ENCODE results near the gene METTL6. TPM values are rescaled to one million over a fixed set of nuclear protein-coding genes. Genes with fewer than 3 reads are reported as not detected.
A peak's percentile ranks its signal among the peaks of the same experiment; 100 is the strongest.
"Not testable (repeated sequence)": the region's sequence is repeated elsewhere in the genome, so short reads cannot be mapped to it uniquely, and the experiment has no call there.

Gene METTL6
- 32.8 TPM for polyA plus RNA-seq (ENCODE audit: insufficient read length)
- long read RNA-seq, donor 1, full-length matches to known transcripts = 2 of 2 reads
- long read RNA-seq, donor 1, partial matches to known transcripts = 0 of 2 reads
- long read RNA-seq, donor 1, other reads (novel, unspliced or antisense) = 0 of 2 reads
- long read RNA-seq, donor 2, partial matches to known transcripts = 0 of 3 reads
- long read RNA-seq, donor 2, other reads (novel, unspliced or antisense) = 0 of 3 reads
- long read RNA-seq, donor 3, partial matches to known transcripts = 0 of 3 reads
- long read RNA-seq, donor 3, other reads (novel, unspliced or antisense) = 0 of 3 reads
- long read RNA-seq, donor 4 = 0 reads
- long read RNA-seq, donor 5, full-length matches to known transcripts = 9 of 9 reads
- long read RNA-seq, donor 5, partial matches to known transcripts = 0 of 9 reads
- long read RNA-seq, donor 5, other reads (novel, unspliced or antisense) = 0 of 9 reads
- long read RNA-seq, donor 6, partial matches to known transcripts = 0 of 6 reads
- long read RNA-seq, donor 6, other reads (novel, unspliced or antisense) = 0 of 6 reads
- long read RNA-seq, donor 7, partial matches to known transcripts = 0 of 1 reads
- long read RNA-seq, donor 7, other reads (novel, unspliced or antisense) = 0 of 1 reads
- long read RNA-seq, donor 8, full-length matches to known transcripts = 1 of 1 reads
- long read RNA-seq, donor 8, partial matches to known transcripts = 0 of 1 reads
- long read RNA-seq, donor 8, other reads (novel, unspliced or antisense) = 0 of 1 reads

- peak; percentile 83 for DNase-seq
Observed at GRCh38 chr3:15427182-15427880, at the start of gene METTL6, which contains the start of gene EAF1. METTL6 (minus strand) TSS chr3:15427544; CDS start chr3:15426511, 1,033 bp downstream. EAF1 (plus strand) TSS chr3:15427598; CDS start chr3:15427780, 182 bp downstream.

DNA sequence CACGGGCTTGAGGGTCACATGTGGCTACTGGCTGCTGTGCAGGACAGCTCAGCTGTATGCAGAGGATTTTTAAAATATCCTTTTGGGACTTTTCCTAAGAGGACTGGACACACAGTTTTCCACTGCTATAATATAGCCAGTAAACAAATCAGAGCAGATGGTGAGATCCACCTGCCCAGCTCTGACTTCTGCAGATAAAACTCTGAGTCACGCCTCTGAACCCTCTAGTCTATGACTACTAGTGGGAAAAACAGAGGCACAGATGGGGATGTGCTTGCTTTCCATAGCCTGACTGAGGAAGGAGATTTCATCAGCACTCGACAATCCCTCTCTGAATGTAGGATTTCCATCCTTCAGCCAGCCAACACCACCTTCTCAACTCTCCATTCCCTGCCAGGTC is 49.0 kb upstream of the METTL6 start:
- no peak for DNase-seq

- no peak for DNase-seq
Observed at GRCh38 chr3:15475161-15475560, 47.8 kb upstream of the METTL6 start.

- no peak for DNase-seq
Observed at GRCh38 chr3:15471861-15472260, 44.5 kb upstream of the METTL6 start.

- no peak for DNase-seq
Observed at GRCh38 chr3:15470849-15471248, 43.5 kb upstream of the METTL6 start.

- no peak for DNase-seq
Observed at GRCh38 chr3:15470261-15470660, 42.9 kb upstream of the METTL6 start.

DNA sequence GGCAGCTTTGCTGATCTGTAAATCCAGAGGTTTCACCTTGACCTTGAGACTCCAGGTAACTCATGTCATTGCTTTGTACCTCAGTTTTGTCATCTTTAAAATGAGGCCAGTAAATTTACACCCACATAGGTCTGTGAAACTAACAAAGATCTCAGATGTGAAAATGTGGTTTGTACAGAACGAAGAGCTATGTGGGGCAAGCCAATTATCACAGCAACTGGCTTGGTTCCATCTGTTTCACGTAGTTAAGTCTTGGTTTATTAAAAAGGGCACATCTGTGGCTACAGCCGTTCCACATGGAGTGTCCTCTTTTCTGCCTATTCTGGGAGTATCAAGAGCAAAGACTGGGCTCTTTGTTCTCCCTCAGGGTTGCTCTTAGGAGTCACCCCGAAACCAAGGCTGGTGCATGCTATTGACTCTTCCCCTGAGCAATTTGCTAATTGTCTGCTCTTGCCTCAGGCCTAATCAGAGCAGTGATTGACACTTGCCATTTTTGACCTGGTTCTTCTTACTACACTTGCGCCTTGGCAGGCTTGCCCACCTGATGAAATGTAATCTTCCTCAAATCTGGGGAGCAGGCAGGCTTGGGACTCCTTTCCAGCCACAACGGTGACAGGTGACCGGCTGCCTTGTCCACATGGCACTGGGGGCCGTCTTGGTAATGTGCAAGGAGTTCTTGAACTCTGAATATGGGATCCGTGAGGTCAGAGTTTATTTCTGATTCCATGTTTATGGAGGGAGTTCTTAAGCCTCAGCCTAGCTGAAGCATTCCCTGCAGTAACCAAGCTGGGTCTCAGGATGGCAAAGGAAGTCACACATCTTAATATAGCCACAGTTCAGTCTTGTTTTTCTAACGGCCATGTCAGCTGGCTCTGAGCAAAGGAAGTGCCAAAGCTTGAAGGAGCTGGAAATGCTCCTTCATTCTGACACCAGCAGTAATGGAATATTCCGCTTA is 40.2 kb upstream of the METTL6 start:
- DNase-seq = no peak

GRCh38 chr3:15465876-15466585 is 38.7 kb upstream of the METTL6 start:
- DNase-seq = no peak

DNA sequence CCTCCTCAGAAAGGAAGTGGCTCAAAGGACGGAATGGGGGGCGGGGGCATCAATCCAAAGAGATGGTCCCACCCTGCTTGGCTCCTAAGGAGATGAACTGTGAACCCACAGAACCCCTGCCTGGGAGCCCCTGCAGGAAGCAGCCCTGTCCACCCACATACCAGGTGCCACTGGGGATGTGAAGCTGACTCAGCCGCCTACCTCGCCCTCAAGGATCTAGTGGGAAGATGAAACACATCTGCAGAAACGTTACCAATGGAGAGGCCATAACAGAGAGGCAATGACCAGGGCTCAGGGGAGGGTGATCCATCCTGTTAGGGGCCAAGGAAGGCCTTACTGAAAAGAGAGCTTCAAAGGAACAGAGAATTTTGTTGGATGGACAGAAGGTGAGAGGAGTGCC is 35.1 kb upstream of the METTL6 start:
- DNase-seq = no peak

DNA sequence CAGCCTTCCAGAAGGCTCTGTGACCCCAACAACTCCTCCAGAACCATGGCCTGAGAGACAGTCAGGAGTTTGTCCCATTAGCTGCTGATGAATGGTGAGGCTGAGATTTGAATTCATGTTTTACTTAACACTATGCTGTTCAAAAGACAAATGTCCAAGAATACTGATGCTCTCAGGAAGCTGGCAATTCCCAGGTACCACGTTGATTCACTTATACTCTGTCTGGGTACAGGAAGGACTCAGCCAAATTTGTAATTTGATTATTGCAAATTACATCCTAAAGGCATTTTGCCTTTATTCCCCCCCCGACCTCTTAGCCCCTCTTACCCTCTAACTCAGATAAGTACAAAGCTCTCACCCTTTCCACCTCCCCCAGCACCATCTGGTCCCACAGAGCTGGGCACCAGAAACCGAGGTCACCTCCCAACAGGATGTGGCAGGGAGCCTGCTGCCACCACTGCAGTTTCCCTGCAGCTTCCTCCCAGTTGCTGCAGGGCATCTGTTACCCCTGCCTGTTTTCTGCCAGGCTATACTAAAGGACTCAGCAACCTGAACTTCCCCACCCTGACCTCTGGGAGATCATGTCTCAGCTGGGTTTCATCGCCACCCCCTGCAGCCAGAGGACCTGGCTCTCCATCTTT is 33.7 kb upstream of the METTL6 start:
- DNase-seq = no peak

- DNase-seq = no peak
Observed at GRCh38 chr3:15458212-15458780, 31.0 kb upstream of the METTL6 start.

DNA sequence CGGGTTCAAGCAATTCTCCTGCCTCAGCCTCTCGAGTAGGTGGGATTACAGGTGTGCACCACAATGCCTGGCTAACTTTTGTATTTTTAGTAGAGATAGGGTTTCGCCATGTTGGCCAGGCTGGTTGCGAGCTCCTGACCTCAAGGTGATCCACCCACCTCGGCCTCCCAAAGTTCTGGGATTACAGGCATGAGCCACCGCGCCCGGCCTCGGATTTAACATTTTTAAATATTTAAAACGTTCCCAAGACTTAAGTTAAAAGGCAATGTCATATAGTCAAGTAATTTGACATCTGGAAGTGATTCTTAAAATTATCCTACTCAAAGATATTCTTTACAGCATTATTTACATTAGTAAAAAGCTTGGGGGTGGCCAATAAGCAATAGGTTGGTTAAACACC is 29.6 kb upstream of the METTL6 start:
- DNase-seq = not testable (repeated sequence)

- DNase-seq = no peak
Observed at GRCh38 chr3:15456321-15456720, 29.0 kb upstream of the METTL6 start.

- DNase-seq = no peak
Observed at GRCh38 chr3:15455756-15456155, 28.4 kb upstream of the METTL6 start.

DNA sequence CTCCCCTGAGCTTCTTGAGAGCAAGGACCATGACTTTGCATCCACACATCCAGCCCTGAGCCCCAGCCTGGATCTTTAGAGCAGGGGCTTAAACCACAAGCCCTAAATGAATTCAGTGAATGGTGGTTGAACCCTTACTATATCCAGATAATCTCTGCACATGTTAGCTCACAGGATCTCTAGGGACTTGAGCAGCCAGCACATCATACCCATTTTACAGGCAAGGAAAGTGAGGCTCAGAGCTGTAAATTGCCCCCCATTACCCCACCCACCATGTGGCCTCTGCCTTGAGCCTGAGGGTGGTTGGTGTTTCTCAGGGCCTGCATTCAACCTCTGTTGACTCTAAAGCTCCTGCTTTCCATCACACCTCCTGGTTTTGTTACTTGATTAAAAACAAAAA is 27.6 kb upstream of the METTL6 start:
- DNase-seq = no peak

DNA sequence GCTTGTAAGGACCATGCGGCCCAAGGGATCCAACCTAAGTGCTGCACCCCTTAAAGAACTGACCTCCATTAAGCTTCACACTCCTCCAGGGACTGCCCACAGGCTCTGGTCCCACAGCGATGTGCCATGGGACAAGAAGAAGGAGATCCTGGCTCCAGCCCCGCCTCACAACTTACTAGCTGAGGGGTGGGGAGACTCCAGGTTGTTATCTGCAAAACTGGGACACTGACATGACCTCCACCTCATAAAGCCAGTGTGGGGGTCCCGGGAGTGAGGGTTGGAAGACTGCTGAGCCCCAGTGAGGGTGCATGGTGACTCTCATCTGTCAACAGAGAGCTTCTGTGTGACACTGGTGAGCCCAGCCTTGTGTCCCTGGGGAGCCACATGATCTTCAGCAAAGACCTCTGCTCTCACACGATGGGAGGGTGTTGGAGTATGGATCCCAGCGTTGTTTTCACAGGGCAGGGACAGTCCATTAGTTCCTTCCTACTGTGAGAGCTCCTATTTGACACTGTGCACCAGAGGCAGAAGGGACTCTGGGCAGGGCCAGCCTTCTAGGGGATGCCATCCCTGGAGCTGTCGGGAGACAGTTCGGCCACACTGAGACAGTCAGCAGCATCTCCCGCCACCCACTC is 26.8 kb upstream of the METTL6 start:
- DNase-seq = no peak

DNA sequence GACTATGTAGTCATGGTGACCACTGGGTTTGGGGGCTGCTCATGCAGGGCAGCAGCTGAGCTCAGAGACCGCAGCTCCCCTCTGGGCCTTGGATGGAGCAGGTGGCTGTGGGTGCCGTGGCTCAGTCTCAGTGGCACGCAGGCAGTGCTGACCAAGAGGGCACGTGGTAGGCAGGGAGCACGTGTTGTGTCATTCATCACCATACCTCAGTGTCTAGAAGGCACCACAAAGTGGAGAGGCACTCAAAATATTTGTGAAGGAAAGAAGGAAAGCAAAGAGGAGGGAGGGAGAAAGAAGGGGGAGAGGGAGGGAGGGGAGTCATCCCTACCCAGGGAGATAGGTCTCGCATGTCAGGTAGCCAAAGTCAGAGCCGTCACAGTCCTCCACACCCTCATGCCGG is 26.2 kb upstream of the METTL6 start:
- no peak for DNase-seq

DNA sequence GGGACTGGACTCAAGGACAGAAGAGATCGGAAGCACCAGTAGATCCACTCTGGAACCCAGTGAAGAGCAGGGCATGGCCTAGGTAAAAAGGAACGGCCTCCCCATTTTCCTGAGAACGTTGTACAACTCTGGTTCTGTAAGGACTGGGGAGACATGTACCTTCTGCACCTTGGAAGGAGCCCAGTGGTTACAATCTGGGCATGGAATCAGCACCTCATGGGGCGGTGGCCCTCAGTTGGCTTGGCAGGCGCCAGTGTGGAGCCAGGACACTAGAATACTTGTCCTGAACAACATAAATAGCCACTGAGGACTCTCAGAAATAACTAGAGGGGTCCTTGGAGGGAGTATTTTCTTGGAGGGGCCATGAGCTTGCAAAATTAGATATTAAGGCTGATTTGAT is 25.6 kb upstream of the METTL6 start:
- DNase-seq = no peak

- no peak for DNase-seq
Observed at GRCh38 chr3:15452156-15452555, 24.8 kb upstream of the METTL6 start.
